Suprapubic skin (tissue), 4 donors: ENCODE results near the gene TCF3.

Experiments used
- CTCF ChIP-seq, 2 donors: fragments of 200-600 bp in 1 of 2; fragments of 450-650 bp in 1 of 2; sonication (generic) in 1 of 2; IDR thresholded peaks; one replicate each; pipeline ENCODE4 v1.5.1; 2016 to 2019; ENCODE audit warnings: antibody characterized with exemption in 2 of 2, mild to moderate bottlenecking in 1 of 2, moderate library complexity in 1 of 2
- EP300 ChIP-seq: sonication (generic); formaldehyde crosslinking; IDR thresholded peaks from one replicate; pipeline ENCODE4 v1.6.1; 2017; ENCODE audit warnings: antibody characterized with exemption
- POLR2A ChIP-seq, 2 donors: fragments of 450-650 bp; IDR thresholded peaks; one replicate each; pipeline ENCODE4 v1.6.1; 2017; ENCODE audit warnings: antibody characterized with exemption in 2 of 2, mild to moderate bottlenecking in 2 of 2, moderate library complexity in 2 of 2
- POLR2AphosphoS5 ChIP-seq, 3 donors: sonication (generic); formaldehyde crosslinking; IDR thresholded peaks; one replicate each; pipeline ENCODE4 v1.6.1; 2017; ENCODE audit warnings: antibody characterized with exemption in 3 of 3

- no peak for TF ChIP-seq CTCF (IDR thresholded peaks at IDR 0.05)
- TF ChIP-seq POLR2A (IDR thresholded peaks at IDR 0.05) = no peak
- TF ChIP-seq POLR2AphosphoS5 (IDR thresholded peaks at IDR 0.05) = no peak
- no peak for TF ChIP-seq EP300
Measured at GRCh38 chr19:1626417-1627010, 25.9 kb downstream of the TCF3 start.
